Right renal cortex interstitium (tissue), 3 donors: ENCODE data around the gene ST7L. TPM values are rescaled to one million over a fixed set of nuclear protein-coding genes. Genes with fewer than 3 reads are reported as not detected.

Experiments
- DNase-seq, 3 donors: peaks; one replicate each; pipeline ENCODE4 v3.0.0-alpha.2; 2013; ENCODE audit warnings: low read depth in 3 of 3, low spot score in 2 of 3
- polyA plus RNA-seq, 3 donors: library from polyadenylated mRNA; unstranded; fragments of 120-200 nt; gene quantifications; one replicate each; pipeline ENCODE4 v1.2.1, GENCODE V29; 2013; ENCODE audit not compliant: insufficient read length in 3 of 3

Gene ST7L
- polyA plus RNA-seq, 3 donors: 27.2 to 31.1 (median 29.1) TPM

DNA sequence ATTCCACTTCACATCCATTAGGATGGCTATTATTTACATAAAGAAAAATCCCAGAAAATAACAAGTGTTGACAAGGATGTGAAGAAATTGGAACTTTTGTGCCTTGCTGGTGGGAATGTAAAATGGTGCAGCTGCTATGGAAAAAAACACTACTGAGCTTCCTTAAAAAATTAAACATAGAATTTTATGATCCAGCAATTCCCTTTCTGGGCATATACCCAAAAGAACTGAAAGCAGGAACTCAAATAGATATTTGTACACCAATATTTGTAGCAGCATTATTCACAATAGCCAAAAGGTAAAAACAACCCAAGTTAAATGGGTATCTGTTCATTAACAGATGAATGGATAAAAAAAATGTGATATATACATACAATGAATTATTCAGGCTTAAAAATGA lies 64.5 kb downstream of the ST7L start:
- DNase-seq: no peak

DNA sequence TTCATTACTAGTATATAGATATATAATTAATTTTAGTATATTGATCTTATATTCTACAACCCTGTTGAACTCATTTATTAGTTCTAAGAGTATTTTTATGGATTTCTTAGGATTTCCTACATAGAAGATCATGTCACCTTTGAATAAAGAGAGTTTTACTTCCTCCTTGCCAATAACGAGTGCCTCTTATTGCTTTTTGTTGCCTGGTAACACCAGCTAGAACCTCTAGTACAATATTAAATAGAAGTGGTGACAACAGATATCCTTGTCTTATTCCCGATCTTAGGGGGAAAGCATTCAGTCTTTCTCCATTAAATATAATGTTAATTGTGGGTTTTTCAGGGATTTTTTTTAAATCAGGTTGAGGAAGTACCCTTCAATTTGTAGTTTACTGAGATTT lies 69.4 kb downstream of the ST7L start:
- no peak for DNase-seq

DNA sequence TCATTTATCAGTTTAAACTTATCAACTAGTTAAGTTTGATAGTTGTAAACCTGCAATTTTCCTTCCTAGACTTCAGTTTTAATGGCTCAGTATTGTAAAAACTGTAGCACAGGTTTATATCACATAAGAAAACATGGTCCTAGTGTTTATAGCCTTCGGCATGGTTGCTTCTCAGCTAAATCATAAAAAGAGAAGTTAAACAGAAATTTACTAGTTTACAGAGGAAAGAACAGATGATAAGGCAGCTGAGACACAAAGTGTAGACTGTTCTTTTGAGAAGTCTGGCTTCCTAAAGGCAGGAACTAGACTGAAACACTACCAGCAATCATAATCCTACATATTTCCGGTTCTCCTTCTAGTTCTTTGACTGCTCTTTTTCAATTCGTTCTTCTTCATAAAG lies 70.4 kb downstream of the ST7L start:
- DNase-seq: no peak

DNA sequence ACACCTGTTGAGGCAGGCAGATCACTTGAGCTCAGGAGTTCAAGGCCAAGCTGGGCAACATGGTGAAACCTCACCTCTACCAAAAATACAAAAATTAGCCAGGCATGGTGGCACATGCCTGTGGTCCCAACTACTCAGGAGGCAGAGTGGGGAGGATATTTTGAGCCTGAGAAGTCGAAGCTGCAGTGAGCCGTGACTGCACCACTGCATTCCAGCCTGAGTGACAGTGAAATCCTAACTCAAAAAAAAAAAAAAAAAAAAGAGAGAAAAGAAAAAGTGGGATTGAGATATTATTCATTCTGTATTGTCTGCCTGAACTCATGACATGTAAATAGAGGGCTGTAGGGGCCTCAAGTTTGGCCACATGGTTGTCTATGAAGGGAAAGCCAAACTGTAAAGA lies 72.9 kb downstream of the ST7L start:
- no peak for DNase-seq

DNA sequence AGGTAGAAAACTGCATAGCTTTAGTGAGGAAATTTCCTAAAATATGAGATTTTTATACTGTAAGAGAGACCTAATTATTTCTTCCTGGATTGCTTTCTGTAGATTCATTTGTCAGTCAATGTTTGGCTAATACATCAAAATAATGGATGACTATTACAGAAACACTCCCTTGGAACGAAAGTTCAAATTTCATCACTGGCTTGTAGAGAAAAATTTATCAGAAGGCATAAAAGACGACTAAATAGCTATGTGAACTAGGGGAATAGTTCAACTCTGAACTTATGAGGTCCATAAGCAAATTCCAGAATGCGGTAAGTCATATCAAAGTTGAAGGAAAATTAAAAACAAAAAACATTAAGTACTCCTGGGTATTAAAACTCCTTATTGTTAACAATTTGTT lies 74.2 kb downstream of the ST7L start:
- DNase-seq: no peak

DNA sequence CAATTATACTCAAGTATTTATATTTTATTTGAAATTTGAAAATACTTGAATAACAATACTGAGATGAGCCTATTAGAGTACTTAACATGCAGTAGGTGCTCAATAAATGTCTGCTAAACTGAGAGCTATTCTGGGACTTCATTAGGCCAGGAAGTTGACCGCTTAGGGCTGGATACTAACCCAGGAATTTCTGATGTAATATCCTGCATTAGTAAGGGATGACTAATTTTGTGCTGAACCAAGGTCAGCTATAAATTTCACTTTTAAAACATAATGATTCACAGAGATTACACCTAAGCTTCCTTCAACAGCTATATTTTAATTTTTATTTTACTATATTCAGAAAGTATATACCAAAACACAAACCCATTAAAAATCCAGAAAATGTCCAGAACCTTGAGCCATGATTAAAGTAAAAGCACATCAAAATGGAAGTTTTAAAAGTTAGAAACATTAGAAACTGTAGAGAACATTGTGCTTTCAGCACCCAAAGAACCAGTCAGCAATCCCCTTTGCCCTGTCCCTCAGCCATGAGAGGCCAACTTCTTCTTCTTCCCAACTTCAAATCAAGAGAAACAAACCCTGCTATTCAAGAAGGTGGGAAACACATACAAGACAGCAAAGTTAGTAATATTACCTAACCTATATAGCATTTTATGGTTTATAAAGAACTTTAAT lies 74.8 kb downstream of the ST7L start:
- DNase-seq: no peak

DNA sequence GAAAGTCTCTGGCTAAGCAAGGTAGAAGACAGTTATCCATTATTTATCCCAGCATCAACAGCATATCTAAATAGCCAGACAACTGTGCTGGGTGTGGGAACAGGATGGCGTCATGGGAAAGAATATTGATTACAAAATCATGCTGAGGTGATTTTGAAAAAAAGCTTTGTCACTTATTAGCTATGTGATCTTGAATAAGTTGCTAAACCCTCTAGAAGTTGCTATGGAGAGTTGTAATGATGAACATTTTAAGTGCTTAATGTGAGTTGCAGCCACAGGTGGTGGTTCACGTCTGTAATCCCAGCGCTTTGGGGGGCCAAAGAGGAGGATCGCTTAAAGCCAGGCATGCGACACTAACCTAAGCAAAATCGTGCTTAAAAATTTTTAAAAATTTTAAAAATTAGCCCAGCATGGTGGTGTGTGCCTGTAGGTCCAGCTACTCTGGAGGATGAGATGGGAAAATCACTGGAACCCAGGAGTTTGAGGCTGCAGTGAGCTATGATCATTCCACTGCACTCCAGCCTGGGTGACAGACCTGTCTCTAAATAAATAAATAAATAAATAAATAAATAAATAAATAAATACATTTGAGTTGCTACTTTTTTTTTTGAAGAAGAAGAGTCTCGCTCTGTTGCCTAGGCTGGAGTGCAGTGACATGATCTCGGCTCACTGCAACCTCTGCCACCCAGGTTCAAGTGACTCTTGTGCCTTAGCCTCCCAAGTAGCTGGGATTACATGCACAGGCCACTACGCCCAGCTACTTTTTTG lies 76.6 kb downstream of the ST7L start:
- DNase-seq: no peak

DNA sequence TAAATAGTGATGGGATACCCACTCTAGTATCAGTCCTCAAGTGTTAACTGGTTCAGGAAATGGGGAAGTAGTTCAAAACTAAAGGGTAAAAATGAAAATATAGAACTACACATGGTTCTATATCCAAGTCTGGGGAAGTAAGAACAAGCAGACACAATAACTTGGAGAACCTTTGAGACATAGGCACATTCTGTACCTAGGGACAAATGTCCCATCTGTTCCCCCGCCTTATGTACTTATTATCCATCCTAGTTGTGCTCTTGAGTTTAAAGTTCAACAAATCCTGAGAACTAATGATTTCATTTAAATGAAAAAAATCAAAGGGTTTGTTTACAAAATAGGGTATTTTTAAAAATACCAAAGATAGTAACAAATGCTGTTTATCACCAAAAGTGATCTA lies 77.6 kb downstream of the ST7L start:
- DNase-seq: no peak

DNA sequence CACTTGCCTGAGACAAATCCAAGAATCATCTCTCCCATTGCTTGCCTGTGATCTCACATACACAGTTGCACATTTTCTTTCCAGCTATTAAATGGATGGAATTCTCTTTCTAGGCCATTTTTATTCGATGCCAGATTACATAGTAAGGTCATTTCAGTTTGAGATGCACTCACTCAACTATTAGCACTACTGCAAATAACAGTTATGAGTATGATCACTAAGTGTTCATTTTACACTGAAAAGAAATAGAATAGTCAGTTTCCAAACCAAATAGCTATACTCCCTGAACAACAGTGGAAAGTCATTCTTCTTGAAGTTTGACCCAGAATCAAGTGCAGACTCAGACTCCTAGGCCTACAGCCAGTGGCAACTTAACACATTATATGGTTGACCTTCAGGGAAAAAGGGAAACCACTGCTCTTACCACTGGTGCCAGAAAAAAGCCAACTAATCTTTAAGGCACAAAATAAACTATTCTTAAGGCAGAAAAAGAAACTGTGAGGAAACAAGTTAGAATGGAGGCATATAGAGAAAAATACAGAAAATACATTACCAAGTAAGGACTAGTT lies 78.6 kb downstream of the ST7L start:
- DNase-seq: no peak

DNA sequence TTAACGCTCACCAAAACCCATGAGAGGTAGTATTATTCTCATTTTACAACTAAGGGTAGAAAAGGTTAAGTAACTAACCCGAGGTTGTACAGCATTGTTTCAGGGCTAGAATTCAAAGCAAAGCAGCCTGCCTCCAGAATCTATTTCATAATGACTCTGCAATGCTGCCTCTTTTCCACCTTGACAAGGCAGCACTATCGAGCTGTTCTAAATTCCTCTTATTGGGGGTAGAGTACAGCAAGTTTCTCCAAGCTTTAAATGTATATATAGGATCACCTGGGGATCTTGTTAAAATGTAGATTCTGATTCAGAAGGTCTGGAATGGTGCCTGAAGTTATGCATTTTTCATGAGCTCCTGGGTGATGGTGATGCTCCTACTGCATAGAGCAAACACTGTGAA lies 80.1 kb downstream of the ST7L start:
- DNase-seq: no peak

DNA sequence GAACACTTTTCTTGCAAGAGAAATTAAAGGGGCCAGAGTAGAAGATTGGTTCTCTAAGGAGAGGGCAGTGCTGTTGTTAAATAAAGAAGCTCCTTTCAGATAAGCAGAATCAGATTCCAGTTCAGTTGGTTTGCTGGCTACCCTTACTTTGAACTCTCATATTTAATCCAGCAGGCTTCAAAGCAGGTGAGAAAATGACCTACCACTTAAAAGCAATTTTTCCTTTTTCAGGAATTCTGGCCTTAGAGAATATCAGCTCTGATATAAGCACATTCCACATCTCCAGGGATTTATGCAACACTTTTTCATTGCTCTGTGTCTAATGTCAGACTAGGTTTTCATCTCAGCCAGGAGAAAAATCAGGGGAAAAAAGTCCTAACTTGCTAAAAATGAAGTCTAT lies 81.5 kb downstream of the ST7L start:
- DNase-seq: no peak

DNA sequence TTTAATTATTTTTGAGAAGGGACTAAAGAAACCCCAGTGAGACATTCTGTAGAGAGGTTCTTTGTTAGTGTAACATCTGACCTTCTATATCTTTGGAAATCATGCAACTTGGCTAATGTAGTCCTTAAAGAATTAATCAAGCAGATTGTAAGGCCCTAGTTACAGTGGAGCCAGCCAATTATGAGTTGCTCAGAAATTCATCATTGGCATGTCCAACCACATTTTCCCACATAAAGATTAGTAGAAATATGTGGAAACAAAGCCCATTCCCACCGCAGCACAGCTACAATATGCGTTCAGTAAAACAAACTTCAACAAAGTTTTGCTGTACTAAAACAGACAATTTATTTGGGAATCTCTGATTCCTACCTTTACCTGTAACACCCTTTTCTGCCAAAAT lies 82.4 kb downstream of the ST7L start:
- DNase-seq: no peak

DNA sequence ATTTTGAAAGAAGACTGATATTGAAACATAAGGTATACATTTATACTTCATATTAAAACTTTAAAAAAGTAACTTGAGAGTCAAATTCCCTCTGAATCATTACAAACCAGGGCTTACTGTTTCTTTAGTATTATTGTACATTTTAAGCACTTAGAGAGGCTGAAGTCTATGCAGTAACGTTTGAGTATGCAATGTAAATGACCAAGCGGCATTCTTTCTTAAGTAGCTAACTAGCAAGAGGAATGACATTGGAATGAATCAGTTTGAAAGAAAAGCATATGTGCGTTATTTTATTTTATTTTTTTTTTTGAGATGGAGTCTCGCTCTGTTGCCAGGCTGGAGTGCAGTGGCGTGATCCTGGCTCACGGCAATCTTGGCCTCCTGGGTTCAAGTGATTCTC lies 85.9 kb downstream of the ST7L start:
- DNase-seq: no peak

DNA sequence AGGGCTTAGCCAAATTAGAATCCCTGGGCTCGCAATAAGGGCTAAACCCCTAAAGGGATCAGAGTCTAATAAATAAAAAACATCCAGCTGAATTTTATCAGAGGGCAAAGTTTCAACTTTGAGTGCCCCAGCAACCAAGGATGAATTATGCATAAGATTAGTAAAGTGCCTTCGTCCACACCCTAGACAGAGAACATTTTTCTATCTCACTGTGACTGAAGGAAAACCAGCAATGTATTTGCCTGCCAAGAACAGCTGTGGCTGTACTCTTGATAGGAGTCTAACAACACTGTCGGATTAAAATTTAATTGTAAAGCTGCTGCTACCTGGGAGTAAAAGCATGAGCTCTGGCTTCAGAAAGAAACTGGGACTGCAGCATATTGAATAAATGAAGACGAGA lies 86.9 kb downstream of the ST7L start:
- no peak for DNase-seq

DNA sequence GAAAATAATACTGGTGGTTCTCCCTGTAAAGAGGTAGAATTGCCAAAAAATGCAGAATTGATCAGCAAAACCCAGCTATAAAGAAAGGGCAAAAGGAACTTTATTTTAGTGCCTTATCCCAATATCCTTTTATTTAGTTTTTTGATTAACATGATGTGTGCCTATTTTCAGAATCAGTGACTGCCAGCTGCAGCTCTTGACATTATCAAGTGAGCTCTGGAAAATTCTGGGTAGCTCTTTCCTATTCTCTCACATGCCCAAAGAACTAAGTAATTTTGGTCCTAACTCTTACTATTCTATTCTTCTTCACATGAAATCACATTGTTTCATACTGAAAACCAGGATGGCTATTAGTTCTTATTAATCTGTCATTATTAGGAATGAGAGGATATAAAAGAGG lies 88.1 kb downstream of the ST7L start:
- no peak for DNase-seq

DNA sequence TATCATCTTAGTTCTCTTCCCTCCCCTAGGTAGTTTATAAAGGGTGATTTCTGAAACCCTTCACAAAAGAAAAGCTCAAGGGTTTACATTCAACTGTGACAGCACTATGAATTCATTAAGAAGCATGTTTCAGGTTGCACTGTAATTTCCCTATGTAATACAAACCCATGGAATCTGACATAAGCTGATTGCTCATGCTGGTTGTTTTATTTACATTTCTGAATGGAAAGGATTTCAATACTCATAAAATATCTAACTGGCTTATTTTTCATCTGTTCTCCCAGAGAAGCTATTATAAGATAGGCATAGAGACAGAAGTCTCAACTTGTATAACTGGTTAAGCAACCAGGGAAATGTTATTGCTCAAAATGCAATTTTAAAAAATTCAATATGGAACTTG lies 89.6 kb downstream of the ST7L start:
- DNase-seq: no peak

DNA sequence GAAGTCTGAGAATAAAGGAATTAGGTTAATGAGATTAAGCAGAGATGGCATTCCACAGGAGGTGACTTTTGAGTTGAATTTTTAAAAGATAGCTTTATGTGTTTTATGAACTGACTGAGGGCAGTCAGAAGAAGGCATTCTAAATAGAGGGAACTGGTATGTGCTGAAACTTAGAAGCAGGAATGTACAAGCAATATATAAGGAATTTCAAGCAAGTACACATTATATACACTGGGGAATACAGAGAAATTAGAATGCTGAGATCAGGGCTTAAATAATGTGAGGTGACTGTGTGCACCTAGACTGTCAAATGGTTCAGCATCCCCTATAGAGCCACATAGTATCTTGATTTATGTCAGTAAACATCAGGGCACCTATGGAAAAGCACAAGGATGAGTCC lies 90.9 kb downstream of the ST7L start:
- no peak for DNase-seq

DNA sequence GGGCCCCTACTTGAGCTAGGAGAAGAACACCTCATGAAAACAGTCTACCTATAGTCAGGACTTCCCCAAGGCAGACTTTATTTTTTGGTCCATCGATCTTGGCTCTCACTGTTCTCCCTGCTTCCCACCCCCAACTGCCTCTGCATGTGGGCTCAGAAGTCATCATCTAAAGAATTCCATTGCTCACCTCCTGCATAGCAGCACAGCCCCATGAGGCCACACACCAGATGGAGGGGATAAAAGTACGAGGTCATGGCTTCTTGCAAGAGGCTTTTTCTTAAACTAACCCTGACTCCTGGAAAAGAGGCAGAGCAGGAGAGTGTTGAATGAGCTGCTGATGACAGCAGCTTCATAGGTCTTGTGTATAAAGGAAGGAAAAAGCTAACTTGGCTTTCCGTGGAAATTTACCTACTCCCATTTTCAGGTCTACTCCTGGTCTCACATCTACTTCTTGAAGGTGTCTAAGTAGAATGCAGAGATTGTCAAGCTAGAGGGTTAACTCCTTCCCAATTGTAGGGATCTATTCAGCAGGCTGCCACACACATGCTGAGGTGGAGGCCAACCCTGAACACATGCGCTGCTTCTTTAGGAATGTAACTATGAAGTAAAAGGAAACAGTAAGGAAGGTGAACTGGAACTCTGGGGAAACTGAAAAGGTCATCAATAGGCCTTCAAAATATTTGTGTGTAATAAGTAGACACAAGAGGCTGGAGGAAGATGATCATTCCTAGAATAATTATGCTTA lies 91.5 kb downstream of the ST7L start:
- DNase-seq: no peak

DNA sequence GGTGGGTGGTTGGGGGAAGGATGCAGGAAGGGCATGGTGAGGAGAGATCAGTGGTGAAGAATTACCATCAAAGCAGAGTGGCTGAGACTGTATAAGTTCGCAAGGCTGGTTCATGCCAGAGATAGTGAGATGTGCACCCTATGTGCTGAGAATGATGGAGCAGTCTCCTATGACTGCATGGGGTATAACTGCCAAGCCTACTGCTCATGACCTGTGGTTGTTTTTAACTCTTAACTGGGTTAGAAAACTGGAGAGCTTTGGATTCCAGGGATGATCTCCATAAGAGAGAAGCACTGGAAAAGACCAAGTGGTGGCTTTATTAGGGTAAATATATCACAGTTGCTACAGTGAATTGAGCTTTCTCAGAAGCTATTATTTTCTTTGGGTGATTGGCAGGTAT lies 94.0 kb downstream of the ST7L start:
- no peak for DNase-seq

DNA sequence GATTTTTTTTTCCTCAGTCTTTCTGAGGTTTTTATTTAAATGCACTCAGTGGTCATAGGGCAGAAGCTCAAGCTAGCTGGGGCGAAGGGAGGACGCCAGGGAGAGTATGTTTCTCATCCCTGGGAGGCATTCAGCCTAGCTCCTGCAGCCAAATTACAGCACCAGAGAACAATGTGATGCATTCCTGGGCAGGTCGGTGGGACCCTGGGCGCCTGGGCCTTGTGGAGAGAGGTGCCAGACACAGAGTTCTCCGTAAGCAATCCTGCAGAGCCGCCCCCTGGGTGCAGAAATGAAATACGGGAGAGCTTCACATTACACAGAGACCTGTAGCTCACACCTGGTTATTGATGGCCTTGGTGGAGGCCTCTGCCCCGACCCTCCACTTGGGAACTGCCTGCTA lies 94.7 kb downstream of the ST7L start:
- DNase-seq: no peak

DNA sequence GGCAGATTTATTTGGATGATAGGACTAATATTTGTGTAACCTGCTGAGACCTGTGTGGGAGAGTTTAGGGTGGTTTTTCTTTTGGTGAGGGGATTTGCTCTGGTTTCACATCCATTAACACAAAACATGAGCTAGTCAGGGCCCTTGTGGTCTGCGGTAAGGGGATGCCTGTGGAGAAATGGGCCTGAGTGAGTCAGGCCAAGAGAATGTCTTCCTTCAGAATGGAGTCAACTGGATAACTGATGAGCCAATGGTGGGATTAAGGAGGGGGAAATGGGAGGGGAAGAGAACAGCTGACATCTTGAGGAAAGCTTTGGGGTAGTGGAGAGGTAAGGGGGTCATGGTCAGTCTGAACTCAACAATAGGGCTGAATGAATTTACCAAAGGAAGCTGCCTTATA lies 96.3 kb downstream of the ST7L start:
- no peak for DNase-seq

DNA sequence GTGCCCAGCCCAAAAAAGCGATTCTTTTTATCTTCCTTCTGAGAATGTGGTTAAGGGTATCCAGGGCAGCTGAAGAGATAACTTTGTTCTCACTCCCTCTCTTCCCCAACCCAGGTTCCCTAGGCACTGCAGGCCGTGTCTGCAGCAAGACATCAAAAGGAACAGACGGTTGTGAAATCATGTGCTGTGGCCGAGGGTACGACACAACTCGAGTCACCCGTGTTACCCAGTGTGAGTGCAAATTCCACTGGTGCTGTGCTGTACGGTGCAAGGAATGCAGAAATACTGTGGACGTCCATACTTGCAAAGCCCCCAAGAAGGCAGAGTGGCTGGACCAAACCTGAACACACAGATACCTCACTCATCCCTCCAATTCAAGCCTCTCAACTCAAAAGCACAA lies 98.8 kb downstream of the ST7L start:
- no peak for DNase-seq
